Skin of body (tissue), 2 donors: Measurements from ENCODE around the gene GUCA2A. TPM values are rescaled to one million over a fixed set of nuclear protein-coding genes. Genes with fewer than 3 reads are reported as not detected.

Source experiments
- DNase-seq: peaks from one replicate; lab custom pipeline; 2025; lab: John Stamatoyannopoulos, UW
- total RNA-seq: library from RNA; depleted of rRNA; stranded (reverse); fragments of >200 nt; gene quantifications from one replicate; pipeline ENCODE4 v1.2.3, GENCODE V29; 2014

The GUCA2A gene
- total RNA-seq, 1 donor from 2014 or later = not detected

DNA sequence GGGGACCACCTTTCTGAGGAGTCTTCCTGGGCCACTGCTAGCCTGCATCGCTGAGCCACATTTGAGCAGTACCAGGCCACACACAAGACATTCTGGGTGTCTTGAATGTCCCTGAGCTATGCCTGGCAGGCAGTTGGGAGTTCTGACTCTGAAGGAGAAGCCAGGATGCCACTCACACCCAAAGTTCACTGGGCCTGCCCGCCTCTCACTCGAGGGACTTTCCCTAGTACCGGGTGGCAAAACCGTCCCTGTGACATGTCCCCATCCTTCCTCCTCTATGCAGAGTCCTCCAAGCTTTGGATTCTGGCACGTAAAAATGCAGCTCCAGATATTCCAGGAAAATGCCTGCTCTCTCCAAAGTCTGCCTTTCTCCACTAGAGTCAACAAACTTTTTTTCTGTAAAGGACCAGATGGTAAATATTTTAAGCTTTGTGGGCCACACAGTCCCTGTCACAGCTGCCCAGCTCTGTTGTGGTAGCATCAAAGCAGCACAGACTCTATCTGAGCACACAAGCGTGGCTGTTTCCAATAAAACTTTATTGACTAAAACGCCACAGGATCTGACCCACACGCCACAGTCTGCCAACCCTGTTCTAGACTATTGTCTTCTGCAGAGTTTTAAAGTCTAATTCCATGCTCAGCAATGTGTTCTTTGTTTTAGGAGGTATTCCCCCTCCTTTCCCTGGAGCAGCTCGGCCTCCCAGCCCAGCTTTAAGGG lies 30.6 kb downstream of the GUCA2A start:
- no peak for DNase-seq

DNA sequence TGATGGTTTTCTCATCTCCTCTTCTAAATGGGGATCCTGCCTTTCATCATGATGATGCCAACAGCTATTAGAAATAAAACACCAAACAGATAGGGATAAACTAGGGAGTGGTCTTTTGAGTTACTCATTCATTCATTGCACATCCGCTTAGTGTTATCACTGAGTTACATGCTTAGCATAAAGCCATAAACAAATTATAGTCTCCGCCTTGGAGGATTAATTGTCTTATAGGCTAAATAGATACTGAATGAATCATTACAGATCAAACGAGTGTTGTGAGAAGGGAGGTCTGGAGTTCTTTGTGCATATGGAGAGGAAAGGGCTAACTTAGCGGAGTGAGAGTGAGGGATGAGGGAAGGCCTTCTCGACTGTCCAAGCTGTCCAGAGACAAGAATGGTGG lies 31.2 kb downstream of the GUCA2A start:
- no peak for DNase-seq

- no peak for DNase-seq
Measured at GRCh38 chr1:42130061-42130660, 34.4 kb downstream of the GUCA2A start.

- no peak for DNase-seq
Measured at GRCh38 chr1:42128964-42129363, 35.6 kb downstream of the GUCA2A start.

GRCh38 chr1:42128499-42128898 lies 36.0 kb downstream of the GUCA2A start:
- DNase-seq = no peak

- DNase-seq = no peak
Measured at GRCh38 chr1:42127767-42128166, 36.8 kb downstream of the GUCA2A start.

DNA sequence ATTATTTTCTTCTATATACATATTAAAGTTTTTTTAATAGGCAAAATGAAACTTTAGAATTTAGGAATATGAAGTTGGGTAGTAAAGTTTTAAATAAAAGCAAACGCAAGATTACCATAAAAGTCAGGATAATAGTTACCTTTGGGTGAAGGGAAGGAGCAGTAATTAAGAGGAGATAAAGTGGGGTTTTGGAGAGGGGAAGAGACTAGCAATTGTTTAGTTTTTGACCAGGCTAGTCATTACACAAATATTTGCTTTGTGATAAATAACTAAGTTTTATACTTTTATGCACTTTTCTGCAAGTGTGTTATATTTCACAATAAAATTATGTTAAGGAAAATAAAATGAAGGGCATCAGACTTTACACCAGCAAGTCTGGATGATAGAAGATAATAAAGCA lies 39.0 kb downstream of the GUCA2A start:
- DNase-seq = no peak

GRCh38 chr1:42122408-42122807 lies 42.1 kb downstream of the GUCA2A start:
- DNase-seq = no peak

GRCh38 chr1:42118125-42118524 lies 46.4 kb downstream of the GUCA2A start:
- no peak for DNase-seq

- no peak for DNase-seq
Measured at GRCh38 chr1:42117214-42117613, 47.3 kb downstream of the GUCA2A start.

DNA sequence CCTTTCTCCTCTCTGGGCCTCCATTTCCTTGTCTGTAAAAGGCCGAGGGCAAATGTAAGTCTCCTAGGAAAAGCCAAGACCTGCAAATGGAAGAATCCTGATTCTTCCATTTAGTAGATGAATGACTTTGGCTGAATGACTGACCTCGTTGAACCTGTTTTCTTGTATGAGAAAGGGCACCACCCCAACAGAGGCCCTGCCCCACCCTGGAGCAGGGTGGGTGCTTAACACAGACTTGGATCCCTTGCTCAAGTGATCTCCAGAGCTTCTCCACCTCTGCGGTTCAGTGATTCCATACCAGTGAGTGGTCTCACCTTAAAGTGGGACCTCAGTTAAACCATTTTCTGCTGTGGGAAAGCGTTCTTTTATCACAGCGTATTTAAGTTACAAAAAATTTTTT lies 50.3 kb downstream of the GUCA2A start:
- DNase-seq = no peak

Other genes with a start within 250 kb of the GUCA2A start
- gene HIVEP3, start 245.8 kb downstream of the GUCA2A start, total RNA-seq = 3.3 TPM
- gene GUCA2B, start 11.3 kb downstream of the GUCA2A start, total RNA-seq = not detected
- gene FOXJ3, start 170.5 kb upstream of the GUCA2A start, total RNA-seq = 60.5 TPM
- gene RIMKLA, start 216.0 kb upstream of the GUCA2A start, total RNA-seq = 0.10 TPM